ENCODE data around the gene PCTP. TPM values are rescaled to one million over a fixed set of nuclear protein-coding genes. Genes with fewer than 3 reads are reported as not detected.

The PCTP gene
- total RNA-seq, 1 donor, result 11.2 TPM

DNA sequence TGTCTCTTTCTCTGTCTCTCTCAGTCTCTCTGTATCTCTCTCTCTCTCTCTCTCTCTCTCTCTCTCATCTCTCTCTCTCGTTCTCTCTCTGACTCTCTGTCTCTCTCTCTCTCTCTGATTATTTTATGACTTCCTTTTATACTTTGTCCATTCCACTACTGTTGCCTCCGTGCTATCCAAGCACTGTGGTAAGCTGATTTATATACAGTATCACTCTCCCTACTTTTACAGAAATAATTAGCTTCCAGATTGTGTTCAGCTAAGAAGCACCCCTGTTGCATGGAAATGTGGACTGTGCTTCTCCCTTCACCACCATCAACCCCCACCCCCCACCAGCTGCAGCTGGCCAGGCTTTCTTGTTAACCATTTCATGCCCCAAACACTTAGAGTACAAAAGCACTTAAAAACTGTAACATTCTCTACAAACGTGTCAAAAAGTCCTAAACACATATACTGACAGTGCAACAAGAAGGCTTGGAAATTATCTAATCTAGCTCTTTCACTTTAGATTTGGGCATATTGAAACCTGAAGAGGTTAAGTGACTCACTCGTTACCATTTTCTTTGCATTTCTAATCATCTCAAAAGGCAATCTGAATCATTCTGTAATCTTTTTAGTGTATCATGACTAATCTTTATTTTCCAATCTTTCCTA is 16.6 kb upstream of the PCTP start:
- TF ChIP-seq, protein P1, sequence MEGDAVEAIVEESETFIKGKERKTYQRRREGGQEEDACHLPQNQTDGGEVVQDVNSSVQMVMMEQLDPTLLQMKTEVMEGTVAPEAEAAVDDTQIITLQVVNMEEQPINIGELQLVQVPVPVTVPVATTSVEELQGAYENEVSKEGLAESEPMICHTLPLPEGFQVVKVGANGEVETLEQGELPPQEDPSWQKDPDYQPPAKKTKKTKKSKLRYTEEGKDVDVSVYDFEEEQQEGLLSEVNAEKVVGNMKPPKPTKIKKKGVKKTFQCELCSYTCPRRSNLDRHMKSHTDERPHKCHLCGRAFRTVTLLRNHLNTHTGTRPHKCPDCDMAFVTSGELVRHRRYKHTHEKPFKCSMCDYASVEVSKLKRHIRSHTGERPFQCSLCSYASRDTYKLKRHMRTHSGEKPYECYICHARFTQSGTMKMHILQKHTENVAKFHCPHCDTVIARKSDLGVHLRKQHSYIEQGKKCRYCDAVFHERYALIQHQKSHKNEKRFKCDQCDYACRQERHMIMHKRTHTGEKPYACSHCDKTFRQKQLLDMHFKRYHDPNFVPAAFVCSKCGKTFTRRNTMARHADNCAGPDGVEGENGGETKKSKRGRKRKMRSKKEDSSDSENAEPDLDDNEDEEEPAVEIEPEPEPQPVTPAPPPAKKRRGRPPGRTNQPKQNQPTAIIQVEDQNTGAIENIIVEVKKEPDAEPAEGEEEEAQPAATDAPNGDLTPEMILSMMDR (IDR thresholded peaks at IDR 0.05; ENCODE audit: insufficient read depth, low read depth, low read length), result no peak
- no peak for DNase-seq (ENCODE audit: low read depth)
- no peak overlapping the region for H3K4me3 ChIP-seq (ENCODE audit: low read depth, low read length)

DNA sequence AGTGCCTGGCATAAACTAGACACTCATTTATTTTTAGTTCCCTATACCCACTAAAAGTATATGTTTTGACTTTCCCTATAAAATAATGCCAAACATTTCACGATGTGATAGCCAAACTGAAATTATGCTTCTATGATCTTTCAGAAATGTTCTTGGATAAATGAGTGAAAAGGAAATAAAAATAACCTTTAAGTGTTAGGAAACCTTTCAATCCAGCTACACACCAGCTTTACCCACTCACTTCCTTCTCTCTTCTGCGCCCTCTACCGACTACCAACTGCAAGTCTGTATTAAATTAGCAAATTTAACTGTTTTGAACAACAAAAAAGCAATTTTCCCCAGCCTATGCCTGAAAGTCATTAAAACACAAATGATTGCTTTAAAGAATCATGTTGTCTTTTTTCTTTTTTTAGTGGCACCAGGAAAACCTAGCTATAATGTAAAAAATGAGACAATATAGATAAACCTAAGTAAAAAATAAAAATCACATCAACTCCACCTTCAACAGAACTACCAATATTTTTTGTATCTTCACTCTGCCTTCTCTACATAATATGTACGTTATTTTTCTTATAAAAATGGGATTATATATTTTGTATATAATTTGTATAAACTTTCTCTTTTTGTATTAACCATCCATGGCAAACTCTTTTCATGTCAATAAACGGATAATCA is 15.0 kb upstream of the PCTP start:
- DNase-seq (ENCODE audit: low read depth), result peak; percentile 66
- no peak overlapping the region for H3K4me3 ChIP-seq (ENCODE audit: low read depth, low read length)
- TF ChIP-seq, protein P1 (IDR thresholded peaks at IDR 0.05; ENCODE audit: insufficient read depth, low read depth, low read length), result peak; percentile 80

DNA sequence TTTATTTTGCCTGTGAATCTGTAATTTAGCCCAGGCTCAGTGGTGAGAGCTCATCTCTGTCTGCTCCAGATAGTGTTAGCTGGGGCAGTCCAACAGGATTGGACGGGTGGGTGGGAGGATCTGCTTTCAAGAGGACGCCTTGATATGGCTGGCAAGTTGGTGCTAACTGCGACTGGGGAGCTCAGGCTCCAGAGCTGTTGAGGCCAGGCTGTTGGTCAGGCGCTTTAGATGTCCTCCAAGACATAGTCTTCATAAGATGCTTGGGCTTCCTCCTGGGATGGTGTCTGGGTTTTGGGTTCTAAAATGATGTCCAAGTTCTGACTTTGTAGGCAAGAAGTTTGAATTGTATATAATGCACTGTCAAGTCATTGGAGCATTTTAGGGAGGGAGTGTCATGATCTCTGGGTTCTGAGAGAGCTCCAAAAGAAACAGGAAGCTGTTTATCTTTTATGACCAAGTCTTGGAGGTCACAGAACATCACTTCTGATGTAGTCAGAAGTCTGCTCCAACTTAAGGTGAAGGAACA is 12.8 kb upstream of the PCTP start:
- DNase-seq (ENCODE audit: low read depth), result no peak
- no peak overlapping the region for H3K4me3 ChIP-seq (ENCODE audit: low read depth, low read length)
- TF ChIP-seq, protein P1 (IDR thresholded peaks at IDR 0.05; ENCODE audit: insufficient read depth, low read depth, low read length), result no peak

DNA sequence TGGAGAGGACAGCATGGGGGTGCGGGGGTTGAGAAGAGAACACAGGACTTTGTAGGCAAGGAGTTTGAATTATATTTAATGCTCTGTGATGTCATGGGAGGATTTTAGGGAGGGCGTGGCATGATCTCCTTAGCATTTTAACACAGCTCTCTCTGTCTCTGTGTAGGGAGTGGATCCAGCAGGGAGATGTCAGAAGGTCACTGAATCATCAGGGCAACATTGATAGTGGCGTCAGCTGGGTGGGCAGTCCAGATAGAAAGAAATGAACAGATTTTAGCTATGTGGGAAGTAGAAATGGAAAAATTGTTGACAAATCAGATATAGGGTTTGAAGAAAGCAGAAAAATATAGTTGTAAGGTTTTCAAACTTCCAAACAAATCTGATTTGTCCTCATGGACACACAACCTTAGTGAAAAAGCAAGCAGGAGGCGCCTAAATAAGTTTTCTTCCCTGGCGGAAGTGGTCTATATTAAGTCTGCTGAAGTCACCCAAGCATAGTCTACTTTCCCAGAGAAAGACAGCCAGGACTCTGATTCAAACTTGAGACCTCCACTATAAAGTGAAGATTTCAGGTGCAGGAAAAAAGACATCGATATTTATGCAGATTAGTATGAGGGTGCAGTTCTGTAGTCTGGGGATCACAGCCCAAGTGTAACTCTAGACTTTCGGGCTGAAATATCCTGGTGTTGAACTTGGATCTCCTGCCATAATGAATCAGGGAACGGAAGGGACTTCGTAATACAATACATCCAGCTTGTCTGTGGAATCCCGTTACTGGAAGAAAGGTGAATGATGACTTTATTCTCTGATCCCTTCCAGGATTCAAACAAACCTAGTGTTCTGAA is 10.1 kb upstream of the PCTP start:
- no peak overlapping the region for H3K4me3 ChIP-seq (ENCODE audit: low read depth, low read length)
- DNase-seq (ENCODE audit: low read depth), result no peak
- TF ChIP-seq, protein P1 (IDR thresholded peaks at IDR 0.05; ENCODE audit: insufficient read depth, low read depth, low read length), result no peak

DNA sequence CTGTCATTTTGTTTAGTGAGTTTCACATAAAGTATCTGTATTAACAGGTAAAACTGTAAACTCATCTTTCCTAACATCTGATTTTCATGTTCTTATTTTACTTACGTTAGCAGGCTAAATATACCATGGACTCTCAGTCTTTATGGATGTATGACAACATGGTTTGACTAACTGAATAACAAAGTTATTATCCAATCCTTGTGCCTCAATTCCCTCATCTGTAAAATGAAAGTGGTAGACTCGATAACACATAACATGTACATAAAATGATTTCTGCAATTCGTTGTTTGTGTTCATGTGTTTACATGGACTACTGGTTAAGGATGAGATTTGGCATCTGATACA is 9.5 kb upstream of the PCTP start:
- TF ChIP-seq, protein P1 (IDR thresholded peaks at IDR 0.05; ENCODE audit: insufficient read depth, low read depth, low read length), result no peak
- DNase-seq (ENCODE audit: low read depth), result no peak
- no peak overlapping the region for H3K4me3 ChIP-seq (ENCODE audit: low read depth, low read length)

DNA sequence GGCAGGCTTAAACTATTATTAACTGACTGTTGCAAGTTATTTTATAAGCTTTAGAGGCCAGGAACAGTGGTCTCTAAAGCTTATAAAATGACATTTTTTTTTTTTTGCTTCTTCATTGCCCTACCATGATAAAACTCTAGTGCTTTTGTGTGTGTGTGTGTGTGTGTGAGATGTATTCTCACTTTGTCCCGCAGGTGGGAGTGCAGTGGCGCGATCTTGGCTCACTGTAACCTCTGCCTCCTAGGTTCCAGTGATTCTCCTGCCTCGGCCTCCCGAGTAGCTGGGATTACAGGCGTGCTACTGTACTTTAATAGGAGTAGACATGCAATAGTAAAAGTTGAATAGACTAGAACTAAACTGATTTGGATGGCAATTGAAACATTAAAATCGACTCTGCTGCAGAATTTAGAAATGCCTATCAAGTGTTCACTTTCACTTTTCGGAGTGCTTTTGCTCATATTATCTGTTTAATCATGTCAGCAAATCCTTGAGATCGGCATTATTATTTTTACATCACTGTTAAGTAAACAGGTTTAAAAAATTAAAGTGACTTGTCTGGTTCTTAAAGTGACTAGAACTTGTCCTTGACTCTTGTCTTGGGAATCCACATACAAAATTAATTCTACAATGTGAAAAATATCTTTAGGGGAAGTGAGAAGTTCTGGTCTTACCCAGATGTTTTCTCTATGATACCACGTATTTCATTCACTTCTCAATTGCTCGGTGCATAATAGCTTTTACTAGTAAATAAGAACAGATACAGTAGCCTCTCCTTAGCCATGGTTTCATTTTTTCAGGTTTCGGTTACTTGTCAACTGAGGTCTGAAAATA is 8.4 kb upstream of the PCTP start:
- H3K4me3 ChIP-seq (ENCODE audit: low read depth, low read length), result no peak overlapping the region
- DNase-seq (ENCODE audit: low read depth), result no peak
- TF ChIP-seq, protein P1 (IDR thresholded peaks at IDR 0.05; ENCODE audit: insufficient read depth, low read depth, low read length), result no peak
